HepG2 (cell line): Measurements from ENCODE around the gene ADCY7. TPM values are rescaled to one million over a fixed set of nuclear protein-coding genes. Genes with fewer than 3 reads are reported as not detected.

Experiments
- ATAC-seq: fragments of 200-7000 bp; cut with Tn5 transposase; 3 replicates; pipeline ENCODE4 v1.9.1; 2020; ENCODE audit warnings: mild to moderate bottlenecking, moderate library complexity
- BruUV-seq: library from RNA; stranded (reverse); fragments of 400-500 nt; replicated peaks from 2 replicates; lab custom pipeline; 2021; lab: Mats Ljungman, UMichigan
- CTCF ChIA-PET: fragments of 300-600 bp; formaldehyde crosslinking; extraction: SDS; loops from one replicate; lab custom pipeline; 2021; ENCODE audit warnings: low total read pairs, inconsistent platforms, low intra/inter-chr PET ratio; lab: Yijun Ruan, JAX
- POLR2A ChIA-PET: fragments of 350-600 bp; sonication (Branson Sonifier 250); formaldehyde crosslinking; loops from one replicate; lab custom pipeline; 2020; ENCODE audit warnings: antibody characterized with exemption, inconsistent platforms; lab: Yijun Ruan, JAX
- DNase-seq: peaks from one replicate; pipeline ENCODE4 v3.0.0-alpha.2; 2015; ENCODE audit warnings: low spot score
- FAIRE-seq: peaks from 3 replicates; lab custom pipeline; 2011; peaks lifted over from hg19 to GRCh38; lab: Jason Lieb, UNC
- H2AFZ ChIP-seq: one replicate; pipeline ENCODE4 v1.6.1; 2011; ENCODE audit warnings: low read length, inconsistent platforms
- H3K27ac ChIP-seq: fragments of 300-600 bp; 3 replicates; pipeline ENCODE4 v1.8.0; 2011; ENCODE audit warnings: mixed run types, mild to moderate bottlenecking, mixed read lengths, low read length, inconsistent platforms; ENCODE audit not compliant: insufficient read depth; ENCODE audit errors: extremely low read length
- H3K27me3 ChIP-seq, 2 experiments: fragments of 200-600 bp in 1 of 2; 2 replicates in 1 of 2; 3 replicates in 1 of 2; pipeline versions ENCODE4 v1.6.0 to v1.8.0; 2011; ENCODE audit warnings: low read length in 2 of 2, mild to moderate bottlenecking in 2 of 2, moderate library complexity in 2 of 2, inconsistent platforms in 1 of 2; ENCODE audit not compliant: insufficient read depth in 2 of 2, control insufficient read depth in 1 of 2
- H3K36me3 ChIP-seq, 2 experiments: fragments of 200-600 bp in 1 of 2; replicated peaks in 1 of 2; 2 replicates in 1 of 2; 3 replicates in 1 of 2; pipeline versions ENCODE4 v1.5.1 to v1.8.0; 2011; ENCODE audit warnings: low read length in 2 of 2, inconsistent platforms in 1 of 2; ENCODE audit not compliant: insufficient read depth in 2 of 2, control insufficient read depth in 1 of 2
- H3K4me1 ChIP-seq: 2 replicates; pipeline ENCODE4 v1.5.1; 2012; ENCODE audit warnings: low read length, inconsistent platforms; ENCODE audit not compliant: insufficient read depth
- H3K4me2 ChIP-seq: 2 replicates; pipeline ENCODE4 v1.6.0; 2011; ENCODE audit warnings: low read depth, low read length, inconsistent platforms
- H3K4me3 ChIP-seq, 3 experiments: fragments of 200-600 bp in 1 of 3; sonication (generic), shearing (Covaris generic) in 1 of 3; replicated peaks in 1 of 3; 2 replicates each; pipeline ENCODE4 v1.5.1; 2011 to 2016; ENCODE audit warnings: low read length in 3 of 3, inconsistent platforms in 2 of 3, low read depth in 2 of 3, mild to moderate bottlenecking in 2 of 3, control low read depth in 1 of 3, mixed read lengths in 1 of 3; ENCODE audit not compliant: insufficient read depth in 1 of 3
- H3K79me2 ChIP-seq: one replicate; pipeline ENCODE4 v1.6.1; 2011; ENCODE audit warnings: low read length, inconsistent platforms; ENCODE audit not compliant: insufficient read depth
- H3K9ac ChIP-seq: 2 replicates; pipeline ENCODE4 v1.6.0; 2011; ENCODE audit warnings: mild to moderate bottlenecking, low read depth, low read length, inconsistent platforms; ENCODE audit not compliant: insufficient read depth
- H3K9me3 ChIP-seq: 2 replicates; pipeline ENCODE4 v1.5.1; 2012; ENCODE audit warnings: mild to moderate bottlenecking, low read length
- H4K20me1 ChIP-seq: 2 replicates; pipeline ENCODE4 v1.6.0; 2011; ENCODE audit warnings: inconsistent platforms, mild to moderate bottlenecking, low read length, moderate library complexity; ENCODE audit not compliant: insufficient read depth
- BATF2 ChIP-seq: sonication (generic); formaldehyde crosslinking; IDR thresholded peaks from 2 replicates; pipeline ENCODE4 v1.8.0; 2022; ENCODE audit warnings: mild to moderate bottlenecking, missing genetic modification reagents, moderate library complexity
- CBFB ChIP-seq: sonication (generic); formaldehyde crosslinking; IDR thresholded peaks from 2 replicates; pipeline ENCODE4 v1.4.0; 2020; ENCODE audit warnings: missing genetic modification reagents
- SIX1 ChIP-seq: sonication (generic); formaldehyde crosslinking; IDR thresholded peaks from 2 replicates; pipeline ENCODE4 v1.4.0; 2020; ENCODE audit warnings: missing genetic modification reagents, borderline replicate concordance
- TBX2 ChIP-seq: sonication (generic); formaldehyde crosslinking; IDR thresholded peaks from 2 replicates; pipeline ENCODE4 v1.5.0; 2020; ENCODE audit warnings: missing genetic modification reagents, mild to moderate bottlenecking, borderline replicate concordance
- TERF1 ChIP-seq: sonication (generic); formaldehyde crosslinking; IDR thresholded peaks from 2 replicates; pipeline ENCODE4 v1.8.0; 2022; ENCODE audit warnings: mild to moderate bottlenecking, missing genetic modification reagents, moderate library complexity
- ZNF550 ChIP-seq: sonication (generic); formaldehyde crosslinking; IDR thresholded peaks from 2 replicates; pipeline ENCODE4 v1.4.0; 2020; ENCODE audit warnings: mild to moderate bottlenecking, missing genetic modification reagents, borderline replicate concordance
- ZNF709 ChIP-seq: sonication (generic); formaldehyde crosslinking; IDR thresholded peaks from 2 replicates; pipeline ENCODE4 v1.5.0; 2020; ENCODE audit warnings: mild to moderate bottlenecking, missing genetic modification reagents
- WGBS: methylation state at CpG from one replicate; pipeline ENCODE4 v1.1.6; 2017; ENCODE audit warnings: low lambda C conversion rate; 5-methylcytosine and 5-hydroxymethylcytosine counted together
- in situ Hi-C: cut with HindIII; loops from 2 replicates; pipeline ENCODE4 v1.10.0; 2017; ENCODE audit warnings: low pct_unique_long_range_greater_than_20kb; ENCODE audit not compliant: extremely low pct_ligation_motif_present
- intact Hi-C: fragments of 100-400 bp; cut with micrococcal nuclease; formaldehyde crosslinking; loops from one replicate; pipeline ENCODE4 v1.10.0; 2022; ENCODE audit not compliant: unreplicated experiment
- polyA plus RNA-seq, 8 experiments: library from polyadenylated mRNA; depleted of rRNA in 3 of 8; stranded (reverse) in 7 of 8; unstranded in 1 of 8; fragments of >200 nt; fragmentation: Illumina TruSeq in 4 of 8; extraction: Trizol in 4 of 8; gene quantifications; 2 replicates each; pipeline versions ENCODE4 v1.2.1 to v1.2.3, GENCODE V29; 2011 to 2016; ENCODE audit warnings: low read depth in 4 of 8, missing spikeins in 1 of 8, mixed read lengths in 1 of 8; ENCODE audit not compliant: insufficient read depth in 1 of 8
- total RNA-seq, 5 experiments: library from RNA; depleted of rRNA; stranded (reverse); fragments of >200 nt; fragmentation: Illumina TruSeq; extraction: Trizol; gene quantifications; 2 replicates each; pipeline ENCODE4 v1.2.3, GENCODE V29; 2016; ENCODE audit warnings: low read depth in 1 of 5
- TF ChIP-seq, protein P1 (sequence below): sonication (generic); formaldehyde crosslinking; IDR thresholded peaks from 2 replicates; pipeline ENCODE4 v1.4.0; 2020; ENCODE audit warnings: mild to moderate bottlenecking, missing genetic modification reagents
- TF ChIP-seq, protein P2 (sequence below): sonication (generic); formaldehyde crosslinking; IDR thresholded peaks from 2 replicates; pipeline ENCODE4 v1.9.0; 2022; ENCODE audit warnings: missing genetic modification reagents, mild to moderate bottlenecking, borderline replicate concordance

Gene ADCY7
- total and polyA plus RNA-seq, 2 of the 13 experiments (the other 11 are each of a cell fraction or from before 2014, with no cell fraction given): 2.2 to 4.3 TPM

- WGBS: 64% methylated on average over 6 of the region's 12 CpGs
- H3K9ac ChIP-seq: no peak overlapping the region
- ChIA-PET POLR2A (no interaction called here), CTCF (no interaction called here)
- no peak overlapping the region for H3K27ac ChIP-seq
- in situ Hi-C loops: loop anchor here (5.0 kb wide), 1 partner anchor 32 kb away; the partner anchor contains the start of gene ADCY7
- no peak overlapping the region for H3K4me3 ChIP-seq
- no peak overlapping the region for H2AFZ ChIP-seq
- H3K4me2 ChIP-seq: no peak overlapping the region
- H3K9me3 ChIP-seq: no peaks in the 10 kb centered on the region
- H3K79me2 ChIP-seq: no peaks in the 10 kb centered on the region
- TF ChIP-seq, protein P1, sequence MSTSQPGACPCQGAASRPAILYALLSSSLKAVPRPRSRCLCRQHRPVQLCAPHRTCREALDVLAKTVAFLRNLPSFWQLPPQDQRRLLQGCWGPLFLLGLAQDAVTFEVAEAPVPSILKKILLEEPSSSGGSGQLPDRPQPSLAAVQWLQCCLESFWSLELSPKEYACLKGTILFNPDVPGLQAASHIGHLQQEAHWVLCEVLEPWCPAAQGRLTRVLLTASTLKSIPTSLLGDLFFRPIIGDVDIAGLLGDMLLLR (CRISPR knock-in tag): 0 out of 2 replicates have a peak, but pooled peaks have one; percentile 20
- TF ChIP-seq, protein P2, sequence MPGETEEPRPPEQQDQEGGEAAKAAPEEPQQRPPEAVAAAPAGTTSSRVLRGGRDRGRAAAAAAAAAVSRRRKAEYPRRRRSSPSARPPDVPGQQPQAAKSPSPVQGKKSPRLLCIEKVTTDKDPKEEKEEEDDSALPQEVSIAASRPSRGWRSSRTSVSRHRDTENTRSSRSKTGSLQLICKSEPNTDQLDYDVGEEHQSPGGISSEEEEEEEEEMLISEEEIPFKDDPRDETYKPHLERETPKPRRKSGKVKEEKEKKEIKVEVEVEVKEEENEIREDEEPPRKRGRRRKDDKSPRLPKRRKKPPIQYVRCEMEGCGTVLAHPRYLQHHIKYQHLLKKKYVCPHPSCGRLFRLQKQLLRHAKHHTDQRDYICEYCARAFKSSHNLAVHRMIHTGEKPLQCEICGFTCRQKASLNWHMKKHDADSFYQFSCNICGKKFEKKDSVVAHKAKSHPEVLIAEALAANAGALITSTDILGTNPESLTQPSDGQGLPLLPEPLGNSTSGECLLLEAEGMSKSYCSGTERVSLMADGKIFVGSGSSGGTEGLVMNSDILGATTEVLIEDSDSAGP (CRISPR knock-in tag): no peak
- TF ChIP-seq CBFB (CRISPR knock-in tag) (no peak), ZNF550 (no peak), TBX2 (CRISPR knock-in tag) (0 out of 2 replicates have a peak, but pooled peaks have one; percentile 22), ZNF709 (no peak), TERF1 (no peak), BATF2 (no peak), SIX1 (CRISPR knock-in tag) (no peak)
- H4K20me1 ChIP-seq: no peaks in the 10 kb centered on the region
- DNase-seq (no peak), FAIRE-seq (no peak), ATAC-seq (no peak)
- no TSS peak for BruUV-seq
- intact Hi-C loops: loop anchor here (5.0 kb wide), 1 partner anchor 42 kb away; no protein-coding TSS in a partner anchor
- peaks cover 0 to 4% of the 10 kb centered on the region in 2 experiments; a peak in 1 of 5 replicates for H3K27me3 ChIP-seq
- peaks cover 69% of the 10 kb centered on the region for H3K4me1 ChIP-seq
- H3K36me3 ChIP-seq: no peaks in the 10 kb centered on the region
These were observed 33.3 kb downstream of the ADCY7 start for GRCh38 chr16:50299508-50300105.
